ENCODE data around the gene MLF2. TPM values are rescaled to one million over a fixed set of nuclear protein-coding genes. Genes with fewer than 3 reads are reported as not detected.

Gene MLF2
- total and polyA plus RNA-seq, 10 of the 15 experiments (the other 5 are each of a cell fraction or from before 2014, with no cell fraction given): 13.5 to 222 (median 130) TPM

GRCh38 chr12:6703631-6704030 is 49.3 kb downstream of the MLF2 start (continued):
- TF ChIP-seq HSF1 (IDR thresholded peaks at IDR 0.05; ENCODE audit: low read depth, low read length): no peak

- FAIRE-seq: no peak
- DNase-seq (ENCODE audit: low read depth, low spot score): no peak
- RAD21 ChIA-PET (ENCODE audit: unreplicated experiment): no interaction called here
- intact Hi-C loops (cut with micrococcal nuclease; ENCODE audit: unreplicated experiment) (no loop called here), in situ Hi-C loops (cut with MboI) (no loop called here)
- CTCF ChIA-PET: interaction anchor here (0.6 kb wide), 1 partner anchor 109 kb away, joined by 3 read pairs; no protein-coding TSS in a partner anchor
- Histone ChIP-seq H3K4me1 (ENCODE audit: control insufficient read depth, insufficient read depth, low read length) (peaks cover 12% of the 10 kb centered on the region), H3K27ac (ENCODE audit: control insufficient read depth, insufficient read depth) (no peak overlapping the region), H3K4me3 (no peak overlapping the region), H3K4me2 (ENCODE audit: control insufficient read depth, insufficient read depth) (no peak overlapping the region), H3K9me3 (replicated peaks; ENCODE audit: control insufficient read depth, insufficient read depth, low read length) (no peaks in the 10 kb centered on the region), H3K79me2 (ENCODE audit: control insufficient read depth, insufficient read depth, low read length) (no peaks in the 10 kb centered on the region), H4K20me1 (ENCODE audit: control insufficient read depth, insufficient read depth) (no peaks in the 10 kb centered on the region), H2AFZ (ENCODE audit: control insufficient read depth, low read depth, low read length) (no peak overlapping the region), H3K9ac (ENCODE audit: control insufficient read depth, insufficient read depth, low read length) (no peak overlapping the region), H3K27me3 (replicated peaks in 1 of 2; ENCODE audit: control insufficient read depth in 2 of 2, insufficient read depth in 2 of 2, low read length in 1 of 2) (peaks cover 15 to 21% of the 10 kb centered on the region in 2 experiments), H3K36me3 (ENCODE audit: control insufficient read depth in 2 of 2, insufficient read depth in 2 of 2, low read length in 1 of 2) (no peaks in the 10 kb centered on the region)
- no peak for TF ChIP-seq ATF2 (IDR thresholded peaks at IDR 0.05; ENCODE audit: low read length)
- TF ChIP-seq CHD2 (IDR thresholded peaks at IDR 0.05; ENCODE audit: borderline replicate concordance, low read depth, low read length): no peak
- no peak for TF ChIP-seq MLLT1 (IDR thresholded peaks at IDR 0.05)
- no peak for TF ChIP-seq BMI1 (IDR thresholded peaks at IDR 0.05; ENCODE audit: borderline replicate concordance)
- no peak for TF ChIP-seq TCF3 (IDR thresholded peaks at IDR 0.05; ENCODE audit: borderline replicate concordance, insufficient read depth, low read depth, low read length)
- no peak for TF ChIP-seq CHD4 (IDR thresholded peaks at IDR 0.05)
- no peak for TF ChIP-seq NFXL1 (IDR thresholded peaks at IDR 0.05; ENCODE audit: borderline replicate concordance)
- TF ChIP-seq TCF7 (IDR thresholded peaks at IDR 0.05; ENCODE audit: borderline replicate concordance): no peak
- no peak for TF ChIP-seq ZNF207 (IDR thresholded peaks at IDR 0.05; ENCODE audit: borderline replicate concordance)
- no peak for TF ChIP-seq ESRRA (IDR thresholded peaks at IDR 0.05; ENCODE audit: low read length)
- TF ChIP-seq USF1 (IDR thresholded peaks at IDR 0.05; ENCODE audit: borderline replicate concordance, extremely low read length, insufficient read depth, low read depth, low read length): no peak
- no peak for TF ChIP-seq STAT3 (IDR thresholded peaks at IDR 0.05; ENCODE audit: low read depth, low read length)
- TF ChIP-seq E2F4 (IDR thresholded peaks at IDR 0.05; ENCODE audit: low read depth, low read length): no peak
- POLR2A ChIA-PET: no interaction called here
- SMC1A ChIA-PET (ENCODE audit: uncharacterized antibody, unreplicated experiment): no interaction called here
- ATAC-seq: no peak
- 68% methylated on average over 13 of the region's 13 CpGs for WGBS (ENCODE audit: insufficient coverage, insufficient replicate concordance, low lambda C conversion rate, missing lambda C conversion rate)
- BruUV-seq (replicated peaks): no TSS peak
Observed at GRCh38 chr12:6701078-6701768, 51.7 kb downstream of the MLF2 start.

Data from GM12878 (cell line).